Stimulated activated CD4-positive, alpha-beta T cell treated with anti-CD3 and anti-CD28 coated beads, TNF-alpha, amount 100 ng/mL, for 24 hours (primary cell): ENCODE data around the gene DCAF17.

Source experiments
- DNase-seq, 3 experiments: peaks; one replicate each; pipeline ENCODE4 v3.0.0-alpha.2; 2020; ENCODE audit warnings: low read depth in 3 of 3

DCAF17 gene, protein sequence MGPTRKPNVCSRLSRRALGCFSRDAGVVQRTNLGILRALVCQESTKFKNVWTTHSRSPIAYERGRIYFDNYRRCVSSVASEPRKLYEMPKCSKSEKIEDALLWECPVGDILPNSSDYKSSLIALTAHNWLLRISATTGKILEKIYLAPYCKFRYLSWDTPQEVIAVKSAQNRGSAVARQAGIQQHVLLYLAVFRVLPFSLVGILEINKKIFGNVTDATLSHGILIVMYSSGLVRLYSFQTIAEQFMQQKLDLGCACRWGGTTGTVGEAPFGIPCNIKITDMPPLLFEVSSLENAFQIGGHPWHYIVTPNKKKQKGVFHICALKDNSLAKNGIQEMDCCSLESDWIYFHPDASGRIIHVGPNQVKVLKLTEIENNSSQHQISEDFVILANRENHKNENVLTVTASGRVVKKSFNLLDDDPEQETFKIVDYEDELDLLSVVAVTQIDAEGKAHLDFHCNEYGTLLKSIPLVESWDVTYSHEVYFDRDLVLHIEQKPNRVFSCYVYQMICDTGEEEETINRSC

GRCh38 chr2:171434013-171434989 lies at the start of gene DCAF17:
Gene DCAF17, plus strand, starts transcription at chr2:171434226. Its CDS starts 352 bp downstream, at chr2:171434578.
- peak; percentile 88 to 92 (median 89) for DNase-seq

- no peak for DNase-seq
These were observed 47.4 kb upstream of the DCAF17 start for GRCh38 chr2:171386627-171387026.

DNA sequence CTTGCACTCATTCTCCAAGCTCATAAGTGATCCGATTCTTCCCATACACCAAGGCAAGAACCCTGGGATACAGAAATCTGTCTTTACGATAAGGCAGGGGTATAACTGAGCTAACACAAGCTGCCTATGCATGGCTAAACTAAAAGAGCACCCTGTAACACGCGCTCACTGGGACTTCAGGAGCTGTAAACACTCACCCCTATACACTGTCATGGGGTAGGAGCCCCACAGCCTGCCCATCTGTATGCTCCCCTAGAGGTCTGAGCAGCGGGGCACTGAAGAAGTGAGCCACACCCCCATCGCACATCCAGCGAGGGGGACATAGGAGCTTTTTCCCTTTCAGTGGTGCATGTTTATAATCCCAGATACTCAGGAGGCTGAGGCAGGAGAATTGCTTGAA lies 47.0 kb upstream of the DCAF17 start:
- DNase-seq: no peak

- DNase-seq: no peak
These were observed 44.7 kb upstream of the DCAF17 start for GRCh38 chr2:171389325-171389724.

- no peak for DNase-seq
These were observed 44.2 kb upstream of the DCAF17 start for GRCh38 chr2:171389780-171390179.

GRCh38 chr2:171390941-171391516 lies 43.0 kb upstream of the DCAF17 start:
- DNase-seq: no peak

- no peak for DNase-seq
These were observed 42.5 kb upstream of the DCAF17 start for GRCh38 chr2:171391532-171391931.

DNA sequence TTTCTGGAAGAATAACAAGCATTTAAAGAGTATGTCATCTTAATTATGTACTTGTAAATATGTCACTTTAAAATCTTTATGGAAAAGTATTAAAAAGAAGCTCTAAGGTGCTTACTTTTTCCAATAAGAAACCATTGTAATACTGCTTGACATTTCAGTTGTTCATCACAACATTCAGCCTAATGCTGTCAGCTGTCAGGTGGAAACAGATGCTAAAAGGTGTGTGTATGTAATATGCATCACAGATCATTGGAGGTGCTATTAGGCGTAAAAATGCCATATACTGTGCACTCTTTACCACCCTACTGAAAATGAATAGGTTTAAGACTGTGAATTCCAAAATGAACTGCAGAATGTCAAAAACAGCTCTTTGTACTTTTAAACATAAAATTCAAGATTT lies 40.5 kb upstream of the DCAF17 start:
- no peak for DNase-seq

- DNase-seq: no peak
These were observed 39.8 kb upstream of the DCAF17 start for GRCh38 chr2:171394164-171394740.

GRCh38 chr2:171399292-171399691 lies 34.7 kb upstream of the DCAF17 start:
- DNase-seq: no peak

- no peak for DNase-seq
These were observed 33.6 kb upstream of the DCAF17 start for GRCh38 chr2:171400395-171400794.

- no peak for DNase-seq
These were observed 32.1 kb upstream of the DCAF17 start for GRCh38 chr2:171401947-171402346.

GRCh38 chr2:171402906-171403580 lies 31.0 kb upstream of the DCAF17 start:
- no peak for DNase-seq

DNA sequence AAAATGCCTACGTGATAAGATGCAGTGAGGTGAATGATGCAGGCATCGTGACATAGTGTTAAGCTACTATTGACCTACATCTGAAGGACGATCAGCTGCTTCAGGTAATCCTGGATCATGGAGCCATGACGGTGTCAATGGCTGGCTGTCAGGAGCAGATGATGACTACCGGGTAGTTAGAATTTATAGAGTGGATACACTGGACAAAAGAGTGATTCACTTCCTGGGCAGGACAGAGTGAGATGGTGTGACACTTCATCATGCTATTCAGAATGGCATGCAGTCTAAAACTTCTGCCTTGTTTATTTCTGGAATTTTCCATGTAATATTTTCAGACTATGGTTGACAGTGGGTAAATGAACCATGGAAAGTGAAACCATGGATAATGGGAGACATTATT lies 29.8 kb upstream of the DCAF17 start:
- no peak for DNase-seq

DNA sequence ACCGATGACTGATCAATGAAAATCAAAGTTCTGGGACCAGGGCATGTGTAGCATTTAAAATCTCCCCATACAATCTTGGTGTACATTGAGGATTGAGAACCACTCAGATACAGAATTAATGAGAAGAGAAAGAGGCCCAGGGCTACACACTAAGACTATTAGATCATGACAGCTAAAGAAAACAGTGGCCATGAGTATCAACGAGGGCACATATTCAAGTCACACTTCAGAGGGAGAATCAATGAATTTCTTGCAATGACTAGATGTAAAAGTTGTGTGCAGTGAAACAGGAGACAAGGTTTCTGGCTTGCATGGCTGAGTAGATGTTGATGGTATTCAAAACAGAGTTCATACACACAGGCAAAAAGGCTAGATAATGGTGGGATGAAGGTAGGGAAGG lies 29.3 kb upstream of the DCAF17 start:
- DNase-seq: no peak

GRCh38 chr2:171405546-171405945 lies 28.5 kb upstream of the DCAF17 start:
- no peak for DNase-seq

GRCh38 chr2:171406044-171406443 lies 28.0 kb upstream of the DCAF17 start:
- DNase-seq: no peak

DNA sequence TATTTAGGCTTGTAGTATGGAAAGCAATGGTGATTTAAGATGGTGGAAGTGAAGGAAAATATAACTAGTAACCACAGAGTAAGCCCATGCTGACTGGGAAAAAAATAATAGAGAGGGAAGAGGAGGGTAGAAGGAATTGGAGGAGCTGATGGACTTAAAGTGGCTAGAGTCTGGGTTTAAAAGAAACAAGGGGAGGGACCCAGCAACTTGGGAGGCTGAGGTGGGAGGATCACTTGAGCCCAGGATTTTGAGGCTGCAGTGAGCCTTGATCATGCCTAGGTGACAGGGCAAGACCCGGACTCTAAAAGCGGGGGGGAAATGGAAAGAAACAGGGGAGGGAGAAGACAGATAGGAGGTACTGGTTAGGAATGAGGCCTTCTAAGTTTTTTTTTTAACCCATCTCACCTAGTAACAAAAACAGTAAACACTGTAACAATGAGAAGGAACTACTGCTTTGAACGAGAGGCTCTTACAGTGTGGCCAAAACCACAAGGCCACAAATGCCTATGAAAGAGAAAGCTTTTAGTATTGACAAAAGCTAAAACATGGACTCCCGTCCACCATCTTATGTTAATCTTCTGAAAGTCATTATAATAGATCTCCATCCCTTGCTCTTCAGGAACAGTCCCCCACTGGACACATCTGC lies 26.9 kb upstream of the DCAF17 start:
- no peak for DNase-seq

DNA sequence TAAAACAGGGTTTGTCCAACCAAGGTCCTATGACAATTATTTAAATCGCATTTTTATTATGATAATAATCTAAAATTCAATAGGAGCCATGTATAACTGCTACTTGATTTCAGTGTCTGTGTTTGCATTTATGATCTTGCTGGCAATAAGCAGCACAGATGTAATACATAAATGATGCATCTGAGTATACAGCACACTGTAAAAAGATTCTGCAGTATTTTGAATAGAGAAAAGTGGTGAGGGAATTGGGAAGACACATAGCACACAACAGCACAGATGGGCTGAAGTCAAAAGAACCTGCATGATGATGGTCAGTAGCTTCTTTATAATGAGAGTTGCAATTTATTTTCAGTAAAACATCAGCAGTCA lies 26.4 kb upstream of the DCAF17 start:
- DNase-seq: no peak

GRCh38 chr2:171409436-171409971 lies 24.5 kb upstream of the DCAF17 start:
- no peak for DNase-seq
